ENCODE measurements around the gene GPC6. TPM values are rescaled to one million over a fixed set of nuclear protein-coding genes. Genes with fewer than 3 reads are reported as not detected.

Gene GPC6
- total RNA-seq: not detected in 2 replicates
- 0.16 TPM for total RNA-seq (2013)
- not detected in 2 replicates for polyA plus RNA-seq
- not detected in 2 replicates for polyA minus RNA-seq

GRCh38 chr13:93226623-93227279 lies at the start of gene GPC6:
Gene GPC6, plus strand, starts transcription at chr13:93226807.
- WGBS (ENCODE audit: insufficient coverage): 7% methylated on average over 29 of the region's 31 CpGs
- no peak within 1 kb of the TSS for H3K27ac ChIP-seq (ENCODE audit: low read length in 2 of 2)
- no peak within 1 kb of the TSS for H2AFZ ChIP-seq (ENCODE audit: insufficient read depth, low read depth, low read length, poor library complexity, severe bottlenecking)
- no peaks in the 10 kb centered on the region for H3K36me3 ChIP-seq (replicated peaks in 1 of 2; ENCODE audit: control extremely low read depth in 1 of 2, control insufficient read depth in 1 of 2, extremely low read depth in 1 of 2, insufficient read depth in 2 of 2, low read length in 1 of 2)
- no peak within 1 kb of the TSS for H3K4me3 Mint-ChIP-seq
- peaks cover 21% of the 10 kb centered on the region for H3K27me3 Mint-ChIP-seq
- ChIA-PET CTCF (no interaction called here), POLR2A (no interaction called here)
- no peak within 1 kb of the TSS for H3K4me3 ChIP-seq (ENCODE audit: control extremely low read depth in 1 of 5, extremely low read depth in 1 of 5, insufficient read depth in 1 of 5, low read depth in 2 of 5, low read length in 4 of 5)
- H3K9me3 Mint-ChIP-seq (ENCODE audit: insufficient read depth): peaks cover 2% of the 10 kb centered on the region
- no peaks in the 10 kb centered on the region for H3K4me1 Mint-ChIP-seq
- H3K27ac Mint-ChIP-seq: no peak within 1 kb of the TSS
- no peak within 1 kb of the TSS for H3K9ac ChIP-seq (ENCODE audit: low read length)
- TF ChIP-seq EZH2 (IDR thresholded peaks at IDR 0.05; ENCODE audit: borderline replicate concordance, insufficient read depth, low read depth, low read length, poor library complexity, severe bottlenecking) (no peak), CTCF (IDR thresholded peaks at IDR 0.05) (no peak)
- no peak within 1 kb of the TSS for H3K4me2 ChIP-seq (replicated peaks; ENCODE audit: low read depth, low read length, poor library complexity, severe bottlenecking)
- no peaks in the 10 kb centered on the region for H3K79me2 ChIP-seq (ENCODE audit: control insufficient read depth, insufficient read depth, low read length)
- no peak for DNase-seq
- intact Hi-C loops (cut with micrococcal nuclease): no loop called here
- no peaks in the 10 kb centered on the region for H3K4me1 ChIP-seq (ENCODE audit: control insufficient read depth in 2 of 2, insufficient read depth in 2 of 2, low read length in 2 of 2)
- ATAC-seq (ENCODE audit: low read depth): no peak
- H3K27me3 ChIP-seq (replicated peaks in 1 of 4; ENCODE audit: control extremely low read depth in 1 of 4, control insufficient read depth in 3 of 4, insufficient read depth in 4 of 4, low read length in 3 of 4): peaks cover 0 to 22% (median 8%) of the 10 kb centered on the region in 4 experiments
- H4K20me1 ChIP-seq (ENCODE audit: control insufficient read depth, insufficient read depth, low read length, poor library complexity, severe bottlenecking): no peaks in the 10 kb centered on the region
- H3K9me3 ChIP-seq (ENCODE audit: control extremely low read depth in 1 of 3, control insufficient read depth in 2 of 3, insufficient read depth in 1 of 3, low read length in 2 of 3): peaks cover 0 to 15% (median 3%) of the 10 kb centered on the region in 3 donors

GRCh38 chr13:93180356-93180969 lies 46.1 kb upstream of the GPC6 start:
- intact Hi-C loops (cut with micrococcal nuclease): no loop called here
- Mint-ChIP-seq H3K4me3 (no peak overlapping the region), H3K27ac (no peak overlapping the region), H3K9me3 (ENCODE audit: insufficient read depth) (peaks cover 8% of the 10 kb centered on the region), H3K4me1 (no peaks in the 10 kb centered on the region), H3K27me3 (no peaks in the 10 kb centered on the region)
- H2AFZ ChIP-seq (ENCODE audit: insufficient read depth, low read depth, low read length, poor library complexity, severe bottlenecking): no peak overlapping the region
- H3K4me2 ChIP-seq (replicated peaks; ENCODE audit: low read depth, low read length, poor library complexity, severe bottlenecking): no peak overlapping the region
- H3K36me3 ChIP-seq (replicated peaks in 1 of 2; ENCODE audit: control extremely low read depth in 1 of 2, control insufficient read depth in 1 of 2, extremely low read depth in 1 of 2, insufficient read depth in 2 of 2, low read length in 1 of 2): no peaks in the 10 kb centered on the region
- H3K9ac ChIP-seq (ENCODE audit: low read length): no peak overlapping the region
- H4K20me1 ChIP-seq (ENCODE audit: control insufficient read depth, insufficient read depth, low read length, poor library complexity, severe bottlenecking): no peaks in the 10 kb centered on the region
- no peak overlapping the region for H3K27ac ChIP-seq (ENCODE audit: low read length in 2 of 2)
- ChIA-PET CTCF (no interaction called here), POLR2A (no interaction called here)
- H3K4me3 ChIP-seq (ENCODE audit: control extremely low read depth in 1 of 5, extremely low read depth in 1 of 5, insufficient read depth in 1 of 5, low read depth in 2 of 5, low read length in 4 of 5): no peak overlapping the region
- TF ChIP-seq EZH2 (IDR thresholded peaks at IDR 0.05; ENCODE audit: borderline replicate concordance, insufficient read depth, low read depth, low read length, poor library complexity, severe bottlenecking) (no peak), CTCF (IDR thresholded peaks at IDR 0.05) (no peak)
- H3K79me2 ChIP-seq (ENCODE audit: control insufficient read depth, insufficient read depth, low read length): no peaks in the 10 kb centered on the region
- no peaks in the 10 kb centered on the region for H3K27me3 ChIP-seq (replicated peaks in 1 of 4; ENCODE audit: control extremely low read depth in 1 of 4, control insufficient read depth in 3 of 4, insufficient read depth in 4 of 4, low read length in 3 of 4)
- H3K9me3 ChIP-seq (ENCODE audit: control extremely low read depth in 1 of 3, control insufficient read depth in 2 of 3, insufficient read depth in 1 of 3, low read length in 2 of 3): peaks cover 0 to 2% (median 0%) of the 10 kb centered on the region in 3 donors
- DNase-seq (no peak), ATAC-seq (ENCODE audit: low read depth) (no peak)
- no peaks in the 10 kb centered on the region for H3K4me1 ChIP-seq (ENCODE audit: control insufficient read depth in 2 of 2, insufficient read depth in 2 of 2, low read length in 2 of 2)
- WGBS (ENCODE audit: insufficient coverage): 50% methylated on average over 1 of the region's 2 CpGs

Measured in B cell (primary cell).